Smooth muscle cell (in vitro differentiated cells): ENCODE measurements around the gene FHDC1. TPM values are rescaled to one million over a fixed set of nuclear protein-coding genes. Genes with fewer than 3 reads are reported as not detected.
A peak's percentile ranks its signal among the peaks of the same experiment; 100 is the strongest.

Source experiments
- DNase-seq: peaks from one replicate; lab custom pipeline; 2025; ENCODE audit not compliant: unreplicated experiment; lab: John Stamatoyannopoulos, UW
- H2AFZ ChIP-seq: fragments of 200-600 bp; sonication (generic); 2 replicates; pipeline ENCODE4 v1.6.0; 2016; ENCODE audit warnings: antibody characterized with exemption, low read depth, mild to moderate bottlenecking
- H3F3A ChIP-seq: fragments of 200-600 bp; sonication (generic); 2 replicates; pipeline ENCODE4 v1.6.0; 2017; ENCODE audit warnings: antibody characterized with exemption, low read depth
- H3K27ac ChIP-seq: fragments of 200-600 bp; sonication (generic); 2 replicates; pipeline ENCODE4 v1.5.1; 2016; ENCODE audit warnings: low read depth, mild to moderate bottlenecking
- H3K27me3 ChIP-seq: fragments of 200-600 bp; sonication (generic); 2 replicates; pipeline ENCODE4 v1.6.1; 2016; ENCODE audit warnings: low read depth, mild to moderate bottlenecking
- H3K36me3 ChIP-seq: fragments of 200-600 bp; sonication (generic); 2 replicates; pipeline ENCODE4 v1.5.1; 2016; ENCODE audit warnings: low read depth
- H3K4me1 ChIP-seq: fragments of 200-600 bp; sonication (generic); 2 replicates; pipeline ENCODE4 v1.5.1; 2016; ENCODE audit warnings: low read depth
- H3K4me2 ChIP-seq: fragments of 200-600 bp; sonication (generic); 2 replicates; pipeline ENCODE4 v1.6.0; 2016; ENCODE audit warnings: mild to moderate bottlenecking
- H3K4me3 ChIP-seq: fragments of 200-600 bp; sonication (generic); 2 replicates; pipeline ENCODE4 v1.5.1; 2016; ENCODE audit warnings: mild to moderate bottlenecking
- H3K79me2 ChIP-seq: fragments of 200-600 bp; sonication (generic); 2 replicates; pipeline ENCODE4 v1.6.0; 2016; ENCODE audit warnings: low read depth, mild to moderate bottlenecking
- H3K9ac ChIP-seq: fragments of 200-600 bp; sonication (generic); 2 replicates; pipeline ENCODE4 v1.6.0; 2016; ENCODE audit warnings: low read depth
- H3K9me3 ChIP-seq: fragments of 200-600 bp; sonication (generic); replicated peaks from 2 replicates; pipeline ENCODE4 v1.5.1; 2016; ENCODE audit warnings: low read depth
- H4K20me1 ChIP-seq: fragments of 200-600 bp; sonication (generic); 2 replicates; pipeline ENCODE4 v1.6.0; 2016; ENCODE audit warnings: low read depth
- CTCF ChIP-seq: fragments of 200-600 bp; sonication (generic); IDR thresholded peaks from 2 replicates; pipeline ENCODE4 v1.5.1; 2017; ENCODE audit warnings: borderline replicate concordance, mild to moderate bottlenecking, antibody characterized with exemption; ENCODE audit not compliant: insufficient read depth, poor library complexity, severe bottlenecking
- WGBS: methylation state at CpG from one replicate; pipeline ENCODE4 v1.1.7; 2016; ENCODE audit warnings: low lambda C conversion rate; 5-methylcytosine and 5-hydroxymethylcytosine counted together
- polyA plus RNA-seq: library from polyadenylated mRNA; unstranded; fragments of >200 nt; fragmentation: Nextera tagmentation; extraction: Ambion mirVana; gene quantifications from 2 replicates; pipeline ENCODE4 v1.2.1, GENCODE V29; 2016
- total RNA-seq: library from RNA; depleted of rRNA; stranded (reverse); fragments of >200 nt; gene quantifications from 2 replicates; pipeline ENCODE4 v1.2.3, GENCODE V29; 2014

The FHDC1 gene
- total and polyA plus RNA-seq, 2 experiments from 2014 or later: 0.49 to 3.0 TPM

GRCh38 chr4:152936446-152937335, 568 bp downstream of the FHDC1 start:
- Histone ChIP-seq H3K4me3 (peak overlapping the region; percentile 82), H3K4me1 (peaks cover 16% of the 10 kb centered on the region), H3K9me3 (no peaks in the 10 kb centered on the region), H4K20me1 (no peaks in the 10 kb centered on the region), H3K27ac (no peak overlapping the region), H3K79me2 (no peaks in the 10 kb centered on the region), H3K4me2 (peak overlapping the region; percentile 94), H3K9ac (no peak overlapping the region), H3K27me3 (peaks cover 81% of the 10 kb centered on the region), H2AFZ (no peak overlapping the region), H3K36me3 (no peaks in the 10 kb centered on the region), H3F3A (peaks cover 4% of the 10 kb centered on the region)
- no peak for DNase-seq
- no peak for TF ChIP-seq CTCF
- under 1% methylated on average over 74 of the region's 93 CpGs for WGBS

- no peak for DNase-seq
- 1% methylated on average over 62 of the region's 91 CpGs for WGBS
- no peaks in the 10 kb centered on the region for H3K79me2 ChIP-seq
- peak overlapping the region; percentile 94 for H3K4me2 ChIP-seq
- no peak overlapping the region for H3K27ac ChIP-seq
- H3K27me3 ChIP-seq: peaks cover 79% of the 10 kb centered on the region
- peak overlapping the region; percentile 49 for H2AFZ ChIP-seq
- H4K20me1 ChIP-seq: no peaks in the 10 kb centered on the region
- peak overlapping the region; percentile 82 for H3K4me3 ChIP-seq
- H3K9me3 ChIP-seq: no peaks in the 10 kb centered on the region
- peaks cover 16% of the 10 kb centered on the region for H3K4me1 ChIP-seq
- no peak for TF ChIP-seq CTCF
- H3K9ac ChIP-seq: no peak overlapping the region
- no peaks in the 10 kb centered on the region for H3K36me3 ChIP-seq
- H3F3A ChIP-seq: peaks cover 4% of the 10 kb centered on the region
Observed at GRCh38 chr4:152937336-152938236, 1.5 kb downstream of the FHDC1 start.

GRCh38 chr4:152938237-152938947, 2.3 kb downstream of the FHDC1 start:
- H3K9ac ChIP-seq: no peak overlapping the region
- no peak for TF ChIP-seq CTCF
- no peak for DNase-seq
- H3F3A ChIP-seq: peaks cover 4% of the 10 kb centered on the region
- no peaks in the 10 kb centered on the region for H3K36me3 ChIP-seq
- H3K79me2 ChIP-seq: no peaks in the 10 kb centered on the region
- H3K4me3 ChIP-seq: peak overlapping the region; percentile 82
- H3K9me3 ChIP-seq: no peaks in the 10 kb centered on the region
- peaks cover 16% of the 10 kb centered on the region for H3K4me1 ChIP-seq
- no peak overlapping the region for H3K27ac ChIP-seq
- peak overlapping the region; percentile 49 for H2AFZ ChIP-seq
- WGBS: 33% methylated on average over 17 of the region's 17 CpGs
- H4K20me1 ChIP-seq: no peaks in the 10 kb centered on the region
- H3K27me3 ChIP-seq: peaks cover 77% of the 10 kb centered on the region
- H3K4me2 ChIP-seq: peak overlapping the region; percentile 94
